Activated CD4-positive, alpha-beta T cell treated with anti-CD3 and anti-CD28 coated beads, Interleukin-2, amount 50 U/mL, for 1 hour (primary cell): ENCODE measurements around the gene GALNTL6.
"Not testable (repeated sequence)": the region's sequence is repeated elsewhere in the genome, so short reads cannot be mapped to it uniquely, and the experiment has no call there.

Experiments used
- DNase-seq: peaks from one replicate; pipeline ENCODE4 v3.0.0-alpha.2; 2020

Gene GALNTL6

GRCh38 chr4:172963498-172964294 is 1150.5 kb downstream of the GALNTL6 start:
- no peak for DNase-seq

GRCh38 chr4:172970189-172970588 is 1157.0 kb downstream of the GALNTL6 start:
- DNase-seq, result not testable (repeated sequence)

- no peak for DNase-seq
Measured at GRCh38 chr4:172974586-172974985, 1161.4 kb downstream of the GALNTL6 start.

- DNase-seq, result no peak
Measured at GRCh38 chr4:172975651-172976229, 1162.5 kb downstream of the GALNTL6 start.

GRCh38 chr4:172977491-172978041 is 1164.4 kb downstream of the GALNTL6 start:
- DNase-seq, result not testable (repeated sequence)

GRCh38 chr4:172978848-172979247 is 1165.6 kb downstream of the GALNTL6 start:
- DNase-seq, result no peak

- DNase-seq, result no peak
Measured at GRCh38 chr4:172979332-172979731, 1166.1 kb downstream of the GALNTL6 start.

- DNase-seq, result no peak
Measured at GRCh38 chr4:172980219-172980618, 1167.0 kb downstream of the GALNTL6 start.

GRCh38 chr4:172982151-172982590 is 1169.0 kb downstream of the GALNTL6 start:
- no peak for DNase-seq

GRCh38 chr4:172983014-172983413 is 1169.8 kb downstream of the GALNTL6 start:
- no peak for DNase-seq

- DNase-seq, result no peak
Measured at GRCh38 chr4:172983631-172984030, 1170.4 kb downstream of the GALNTL6 start.

GRCh38 chr4:172985552-172985951 is 1172.3 kb downstream of the GALNTL6 start:
- DNase-seq, result no peak

- no peak for DNase-seq
Measured at GRCh38 chr4:172986114-172986513, 1172.9 kb downstream of the GALNTL6 start.

GRCh38 chr4:172989984-172990820 is 1177.0 kb downstream of the GALNTL6 start:
- no peak for DNase-seq

GRCh38 chr4:172992648-172993378 is 1179.6 kb downstream of the GALNTL6 start:
- no peak for DNase-seq

GRCh38 chr4:172995161-172995560 is 1182.0 kb downstream of the GALNTL6 start:
- no peak for DNase-seq

GRCh38 chr4:172995704-172996103 is 1182.5 kb downstream of the GALNTL6 start:
- no peak for DNase-seq

- DNase-seq, result no peak
Measured at GRCh38 chr4:172996571-172997216, 1183.5 kb downstream of the GALNTL6 start.

- DNase-seq, result no peak
Measured at GRCh38 chr4:172997217-172997609, 1184.0 kb downstream of the GALNTL6 start.

- no peak for DNase-seq
Measured at GRCh38 chr4:172997856-172998255, 1184.7 kb downstream of the GALNTL6 start.

GRCh38 chr4:172998527-172999469 is 1185.6 kb downstream of the GALNTL6 start:
- no peak for DNase-seq
